Caco-2 (cell line): ENCODE measurements around the gene MSTO1. TPM values are rescaled to one million over a fixed set of nuclear protein-coding genes. Genes with fewer than 3 reads are reported as not detected.

Experiments
- BruUV-seq: library from RNA; stranded (reverse); fragments of 400-500 nt; replicated peaks from 2 replicates; lab custom pipeline; 2021; lab: Mats Ljungman, UMichigan
- CTCF ChIA-PET: fragments of 300-600 bp; sonication (Branson Sonifier 250); formaldehyde crosslinking; loops from one replicate; lab custom pipeline; 2022; ENCODE audit warnings: antibody characterized with exemption; lab: Charles Lee
- POLR2A ChIA-PET: fragments of 300-600 bp; sonication (Branson Sonifier 250); formaldehyde crosslinking; loops from one replicate; lab custom pipeline; 2022; ENCODE audit warnings: antibody characterized with exemption; lab: Charles Lee
- DNase-seq, 2 experiments: peaks; one replicate each; pipeline versions ENCODE4 v3.0.0 to v3.0.0-alpha.2; 2020 to 2022
- H3K27me3 ChIP-seq: replicated peaks from 2 replicates; pipeline ENCODE4 v1.6.0; 2011; ENCODE audit warnings: low read length; ENCODE audit not compliant: control insufficient read depth, insufficient read depth
- H3K36me3 ChIP-seq: 2 replicates; pipeline ENCODE4 v1.5.1; 2011; ENCODE audit warnings: low read length; ENCODE audit not compliant: control insufficient read depth, insufficient read depth
- H3K4me1 ChIP-seq: fragments of 250-450 bp; sonication (Bioruptor Pico); 2 replicates; pipeline ENCODE4 v1.5.1; 2020; ENCODE audit warnings: mild to moderate bottlenecking
- H3K4me3 ChIP-seq: 2 replicates; pipeline ENCODE4 v1.5.1; 2011; ENCODE audit warnings: low read depth, mild to moderate bottlenecking, control low read depth, low read length
- H3K9me3 ChIP-seq: fragments of 250-450 bp; sonication (Bioruptor Pico); 2 replicates; pipeline ENCODE4 v1.5.1; 2020; ENCODE audit warnings: mild to moderate bottlenecking, moderate library complexity
- H3K27ac Mint-ChIP-seq: one replicate; pipeline ENCODE4 v1.8.0; 2022; ENCODE audit warnings: mixed read lengths; ENCODE audit not compliant: unreplicated experiment
- H3K27me3 Mint-ChIP-seq: one replicate; pipeline ENCODE4 v1.8.0; 2022; ENCODE audit warnings: mixed read lengths; ENCODE audit not compliant: insufficient read depth, unreplicated experiment
- H3K36me3 Mint-ChIP-seq: one replicate; pipeline ENCODE4 v1.8.0; 2022; ENCODE audit warnings: mild to moderate bottlenecking, mixed read lengths; ENCODE audit not compliant: insufficient read depth, unreplicated experiment
- H3K4me1 Mint-ChIP-seq: one replicate; pipeline ENCODE4 v1.8.0; 2022; ENCODE audit warnings: low read depth, mixed read lengths; ENCODE audit not compliant: unreplicated experiment
- H3K4me3 Mint-ChIP-seq: one replicate; pipeline ENCODE4 v1.8.0; 2022; ENCODE audit warnings: mild to moderate bottlenecking, moderate library complexity, mixed read lengths; ENCODE audit not compliant: unreplicated experiment
- H3K9me3 Mint-ChIP-seq: one replicate; pipeline ENCODE4 v1.8.0; 2022; ENCODE audit warnings: mixed read lengths; ENCODE audit not compliant: unreplicated experiment
- intact Hi-C: fragments of 100-400 bp; cut with micrococcal nuclease; formaldehyde crosslinking; loops from one replicate; pipeline ENCODE4 v1.10.0; 2022; ENCODE audit not compliant: unreplicated experiment
- total RNA-seq: library from RNA; stranded (reverse); gene quantifications from 2 replicates; pipeline ENCODE4 v1.2.3, GENCODE V29; 2022
- TF ChIP-seq, protein P1 (sequence below), 2 experiments: fragments of 200-600 bp in 1 of 2; IDR thresholded peaks; 1 replicate in 1 of 2; 2 replicates in 1 of 2; pipeline versions ENCODE4 v1.5.1 to v1.8.0; 2011 to 2022; ENCODE audit warnings: antibody characterized with exemption in 1 of 2, control low read depth in 1 of 2, inconsistent platforms in 1 of 2, low read depth in 1 of 2, low read length in 1 of 2, mild to moderate bottlenecking in 1 of 2, moderate library complexity in 1 of 2; ENCODE audit not compliant: insufficient read depth in 1 of 2, severe bottlenecking in 1 of 2, unreplicated experiment in 1 of 2

Gene MSTO1
- total RNA-seq, 1 experiment from 2014 or later, result 65.3 TPM

DNA sequence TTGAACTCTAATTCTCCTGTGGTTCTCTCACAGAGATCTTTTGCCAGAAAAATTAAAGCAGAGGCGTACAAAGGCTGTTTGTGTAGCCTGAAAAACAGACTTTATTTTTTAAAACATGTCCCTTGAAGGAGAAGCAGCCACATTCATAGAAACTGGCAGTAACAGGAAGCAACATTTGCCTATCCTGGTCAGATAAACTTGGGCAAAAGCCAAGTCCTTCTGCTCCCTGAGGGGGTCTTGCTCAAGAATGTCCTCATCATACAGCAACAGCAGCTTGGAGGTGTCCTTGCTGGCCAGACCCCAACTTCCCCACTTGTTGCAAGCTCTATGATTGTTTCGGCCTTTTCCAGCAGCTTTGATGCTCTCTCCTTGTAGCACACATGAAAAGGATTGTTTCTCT lies 36.3 kb downstream of the MSTO1 start:
- H3K4me1 ChIP-seq, result peaks cover 7% of the 10 kb centered on the region
- no peaks in the 10 kb centered on the region for H3K27me3 Mint-ChIP-seq
- intact Hi-C loops, result no loop called here
- H3K36me3 ChIP-seq, result no peaks in the 10 kb centered on the region
- CTCF ChIA-PET, result no interaction called here
- H3K4me1 Mint-ChIP-seq, result peaks cover 8% of the 10 kb centered on the region
- TF ChIP-seq, protein P1, sequence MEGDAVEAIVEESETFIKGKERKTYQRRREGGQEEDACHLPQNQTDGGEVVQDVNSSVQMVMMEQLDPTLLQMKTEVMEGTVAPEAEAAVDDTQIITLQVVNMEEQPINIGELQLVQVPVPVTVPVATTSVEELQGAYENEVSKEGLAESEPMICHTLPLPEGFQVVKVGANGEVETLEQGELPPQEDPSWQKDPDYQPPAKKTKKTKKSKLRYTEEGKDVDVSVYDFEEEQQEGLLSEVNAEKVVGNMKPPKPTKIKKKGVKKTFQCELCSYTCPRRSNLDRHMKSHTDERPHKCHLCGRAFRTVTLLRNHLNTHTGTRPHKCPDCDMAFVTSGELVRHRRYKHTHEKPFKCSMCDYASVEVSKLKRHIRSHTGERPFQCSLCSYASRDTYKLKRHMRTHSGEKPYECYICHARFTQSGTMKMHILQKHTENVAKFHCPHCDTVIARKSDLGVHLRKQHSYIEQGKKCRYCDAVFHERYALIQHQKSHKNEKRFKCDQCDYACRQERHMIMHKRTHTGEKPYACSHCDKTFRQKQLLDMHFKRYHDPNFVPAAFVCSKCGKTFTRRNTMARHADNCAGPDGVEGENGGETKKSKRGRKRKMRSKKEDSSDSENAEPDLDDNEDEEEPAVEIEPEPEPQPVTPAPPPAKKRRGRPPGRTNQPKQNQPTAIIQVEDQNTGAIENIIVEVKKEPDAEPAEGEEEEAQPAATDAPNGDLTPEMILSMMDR (IDR thresholded peaks at IDR 0.05; ENCODE audit: insufficient read depth in 1 of 2, low read depth in 1 of 2, low read length in 1 of 2, severe bottlenecking in 1 of 2, unreplicated experiment in 1 of 2), result no peak
- peaks cover 48% of the 10 kb centered on the region for H3K9me3 ChIP-seq
- DNase-seq, result no peak
- no peak overlapping the region for H3K4me3 ChIP-seq
- H3K27ac Mint-ChIP-seq, result no peak overlapping the region
- H3K4me3 Mint-ChIP-seq, result no peak overlapping the region
- H3K36me3 Mint-ChIP-seq, result peaks cover 10% of the 10 kb centered on the region
- peaks cover 9% of the 10 kb centered on the region for H3K9me3 Mint-ChIP-seq
- POLR2A ChIA-PET, result no interaction called here
- H3K27me3 ChIP-seq, result no peaks in the 10 kb centered on the region
- BruUV-seq, result no TSS peak

DNA sequence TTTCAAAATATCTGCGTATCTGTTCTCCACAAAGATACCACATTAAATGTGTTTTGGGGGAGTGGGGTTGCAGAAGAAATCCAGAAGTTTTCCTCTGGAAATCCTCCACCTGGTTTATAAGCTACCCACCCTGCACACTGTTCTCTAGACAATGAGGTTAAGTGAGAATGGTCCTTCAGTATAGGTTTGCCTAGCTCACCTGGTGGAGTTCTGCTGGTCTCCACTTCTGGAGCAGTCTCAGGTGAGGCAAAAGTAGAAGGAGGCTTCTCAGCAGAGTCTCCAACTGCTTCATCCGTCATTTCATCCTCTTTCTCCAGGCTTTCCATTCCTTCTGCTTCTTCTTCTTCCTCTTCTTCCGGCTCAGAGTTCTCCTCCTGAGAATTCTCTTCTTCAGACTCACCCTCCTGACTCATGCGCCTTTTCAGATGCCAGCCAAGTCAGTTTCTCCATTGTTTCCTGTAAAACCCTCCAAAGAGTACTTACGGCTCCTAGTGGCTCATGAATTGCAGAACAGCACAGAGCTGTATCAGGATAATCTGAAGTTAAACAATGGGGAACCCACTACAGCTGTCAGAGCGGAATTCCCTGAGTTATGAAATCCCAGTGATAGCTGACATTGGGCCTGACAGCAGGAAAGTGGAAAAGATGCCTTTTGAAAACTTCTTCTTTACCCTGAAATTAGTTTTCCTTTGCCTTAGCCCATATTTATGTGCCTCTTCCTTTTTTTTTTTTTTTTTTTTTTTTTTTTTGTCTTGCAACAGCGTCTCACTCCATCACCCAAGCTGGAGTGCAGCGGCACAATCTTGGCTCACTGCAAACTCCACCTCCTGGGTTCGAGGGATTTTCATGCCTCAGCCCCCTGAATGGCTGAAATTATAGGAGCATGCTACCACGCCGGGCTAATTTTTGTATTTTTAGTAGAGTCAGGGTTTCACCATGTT lies 38.5 kb downstream of the MSTO1 start:
- TF ChIP-seq, protein P1 (IDR thresholded peaks at IDR 0.05; ENCODE audit: insufficient read depth in 1 of 2, low read depth in 1 of 2, low read length in 1 of 2, severe bottlenecking in 1 of 2, unreplicated experiment in 1 of 2), result peak in 1 of 2 experiments; percentile 48
- DNase-seq, result peak; percentile 47 to 55
- CTCF ChIA-PET, result interaction anchor here (0.6 to 1.0 kb wide), 5 partner anchors 14 to 396 kb away, joined by 3 to 5 read pairs (median 4); no protein-coding TSS in a partner anchor
- Mint-ChIP-seq H3K4me1 (peaks cover 14% of the 10 kb centered on the region), H3K4me3 (no peak overlapping the region), H3K27me3 (no peaks in the 10 kb centered on the region), H3K9me3 (peaks cover 9% of the 10 kb centered on the region), H3K27ac (peak overlapping the region; percentile 61), H3K36me3 (no peaks in the 10 kb centered on the region)
- intact Hi-C loops, result no loop called here
- Histone ChIP-seq H3K36me3 (no peaks in the 10 kb centered on the region), H3K9me3 (peaks cover 28% of the 10 kb centered on the region), H3K27me3 (no peaks in the 10 kb centered on the region), H3K4me3 (no peak overlapping the region), H3K4me1 (peaks cover 12% of the 10 kb centered on the region)
- BruUV-seq, result no TSS peak
- POLR2A ChIA-PET, result no interaction called here

DNA sequence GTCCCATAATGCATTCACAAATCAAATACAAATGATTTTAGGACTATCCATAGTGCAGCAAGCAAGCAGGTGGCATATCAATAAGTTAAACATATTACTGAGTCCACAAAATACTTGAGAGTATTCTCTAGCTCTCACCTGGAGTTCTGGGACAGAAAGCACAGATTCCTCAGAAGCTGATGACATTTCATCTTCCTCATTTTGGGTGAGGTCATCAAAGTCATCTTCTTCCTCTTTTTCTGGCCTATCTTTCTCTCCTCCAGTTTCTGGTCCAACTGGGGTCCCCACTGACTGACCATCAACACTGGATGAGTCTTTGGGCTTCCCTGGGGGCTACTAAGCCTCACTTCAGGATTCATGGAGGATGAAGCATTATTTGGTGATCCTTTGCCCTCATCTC lies 39.7 kb downstream of the MSTO1 start:
- H3K4me3 ChIP-seq, result no peak overlapping the region
- no TSS peak for BruUV-seq
- ChIA-PET CTCF (no interaction called here), POLR2A (no interaction called here)
- peaks cover 17% of the 10 kb centered on the region; the same call in 1 of the 2 replicates for H3K9me3 ChIP-seq
- H3K27me3 Mint-ChIP-seq, result no peaks in the 10 kb centered on the region
- intact Hi-C loops, result no loop called here
- H3K36me3 ChIP-seq, result no peaks in the 10 kb centered on the region
- H3K9me3 Mint-ChIP-seq, result peaks cover 9% of the 10 kb centered on the region
- DNase-seq, result no peak
- peaks cover 12% of the 10 kb centered on the region for H3K4me1 ChIP-seq
- TF ChIP-seq, protein P1 (IDR thresholded peaks at IDR 0.05; ENCODE audit: insufficient read depth in 1 of 2, low read depth in 1 of 2, low read length in 1 of 2, severe bottlenecking in 1 of 2, unreplicated experiment in 1 of 2), result no peak
- no peaks in the 10 kb centered on the region for H3K36me3 Mint-ChIP-seq
- peaks cover 14% of the 10 kb centered on the region for H3K4me1 Mint-ChIP-seq
- H3K27ac Mint-ChIP-seq, result no peak overlapping the region
- H3K4me3 Mint-ChIP-seq, result no peak overlapping the region
- H3K27me3 ChIP-seq, result no peaks in the 10 kb centered on the region
